HG02852 (cell line): ENCODE measurements around the gene PERM1.
"Not testable (repeated sequence)": the region's sequence is repeated elsewhere in the genome, so short reads cannot be mapped to it uniquely, and the experiment has no call there.

Source experiments
- ATAC-seq: cut with Tn5 transposase; IDR thresholded peaks from one replicate; pipeline ENCODE4 v1.9.1; 2021; ENCODE audit warnings: mild to moderate bottlenecking, moderate library complexity; ENCODE audit not compliant: unreplicated experiment

PERM1 gene

DNA sequence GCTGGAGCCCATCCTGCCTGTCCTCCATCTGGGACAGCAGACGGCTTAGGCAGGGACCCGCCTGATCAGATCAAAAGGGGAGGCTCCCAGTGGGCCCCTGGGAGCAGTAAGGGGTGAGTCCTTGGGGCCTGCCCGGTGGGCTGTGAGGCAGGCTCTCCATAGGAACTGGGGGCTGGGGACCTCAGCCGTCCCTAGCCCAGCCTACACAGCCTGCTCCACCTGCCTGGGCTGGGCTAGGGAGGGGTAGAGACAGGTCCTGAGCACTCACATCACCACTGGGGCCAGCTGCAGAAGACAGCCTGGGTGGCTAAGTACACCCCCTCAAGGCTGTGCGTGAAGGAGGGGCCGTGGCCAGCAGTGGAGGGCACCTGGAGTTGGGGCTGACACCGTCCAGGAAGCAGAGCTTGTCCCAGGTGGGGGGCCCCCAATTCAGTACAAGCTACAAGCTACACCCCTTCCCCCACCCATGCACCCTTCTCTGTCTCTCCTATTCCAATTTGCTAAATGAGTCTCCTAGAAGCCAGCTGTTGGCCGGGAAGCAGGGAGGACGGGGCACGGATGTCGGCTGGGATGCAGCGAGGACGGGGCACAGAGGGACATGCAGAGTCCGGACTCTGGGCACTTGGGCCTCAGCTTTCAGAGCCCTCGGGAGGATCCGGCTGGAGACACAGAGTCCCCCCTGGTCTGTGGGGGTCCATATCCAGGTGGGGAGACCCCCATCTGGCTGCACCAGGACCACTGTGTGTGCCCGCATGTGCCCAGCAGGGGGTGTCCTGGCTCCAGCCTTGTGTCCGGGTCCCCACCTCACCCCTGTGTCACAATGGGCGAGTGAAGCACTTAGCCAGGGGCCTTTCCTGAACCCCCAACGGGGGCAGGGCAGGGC, 33.1 kb upstream of the PERM1 start:
- no peak for ATAC-seq

DNA sequence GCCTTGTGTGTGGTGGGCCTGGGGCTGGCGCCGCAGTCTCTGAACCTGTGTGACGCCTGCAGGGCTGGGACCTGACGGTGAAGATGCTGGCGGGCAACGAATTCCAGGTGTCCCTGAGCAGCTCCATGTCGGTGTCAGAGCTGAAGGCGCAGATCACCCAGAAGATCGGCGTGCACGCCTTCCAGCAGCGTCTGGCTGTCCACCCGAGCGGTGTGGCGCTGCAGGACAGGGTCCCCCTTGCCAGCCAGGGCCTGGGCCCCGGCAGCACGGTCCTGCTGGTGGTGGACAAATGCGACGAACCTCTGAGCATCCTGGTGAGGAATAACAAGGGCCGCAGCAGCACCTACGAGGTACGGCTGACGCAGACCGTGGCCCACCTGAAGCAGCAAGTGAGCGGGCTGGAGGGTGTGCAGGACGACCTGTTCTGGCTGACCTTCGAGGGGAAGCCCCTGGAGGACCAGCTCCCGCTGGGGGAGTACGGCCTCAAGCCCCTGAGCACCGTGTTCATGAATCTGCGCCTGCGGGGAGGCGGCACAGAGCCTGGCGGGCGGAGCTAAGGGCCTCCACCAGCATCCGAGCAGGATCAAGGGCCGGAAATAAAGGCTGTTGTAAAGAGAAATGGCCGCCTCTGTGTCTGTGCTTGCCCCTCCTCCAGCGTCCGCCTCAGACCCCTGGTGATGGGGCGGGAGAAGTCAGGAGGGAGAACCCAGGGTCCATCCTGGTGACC, 32.2 kb upstream of the PERM1 start:
- ATAC-seq, result no peak

DNA sequence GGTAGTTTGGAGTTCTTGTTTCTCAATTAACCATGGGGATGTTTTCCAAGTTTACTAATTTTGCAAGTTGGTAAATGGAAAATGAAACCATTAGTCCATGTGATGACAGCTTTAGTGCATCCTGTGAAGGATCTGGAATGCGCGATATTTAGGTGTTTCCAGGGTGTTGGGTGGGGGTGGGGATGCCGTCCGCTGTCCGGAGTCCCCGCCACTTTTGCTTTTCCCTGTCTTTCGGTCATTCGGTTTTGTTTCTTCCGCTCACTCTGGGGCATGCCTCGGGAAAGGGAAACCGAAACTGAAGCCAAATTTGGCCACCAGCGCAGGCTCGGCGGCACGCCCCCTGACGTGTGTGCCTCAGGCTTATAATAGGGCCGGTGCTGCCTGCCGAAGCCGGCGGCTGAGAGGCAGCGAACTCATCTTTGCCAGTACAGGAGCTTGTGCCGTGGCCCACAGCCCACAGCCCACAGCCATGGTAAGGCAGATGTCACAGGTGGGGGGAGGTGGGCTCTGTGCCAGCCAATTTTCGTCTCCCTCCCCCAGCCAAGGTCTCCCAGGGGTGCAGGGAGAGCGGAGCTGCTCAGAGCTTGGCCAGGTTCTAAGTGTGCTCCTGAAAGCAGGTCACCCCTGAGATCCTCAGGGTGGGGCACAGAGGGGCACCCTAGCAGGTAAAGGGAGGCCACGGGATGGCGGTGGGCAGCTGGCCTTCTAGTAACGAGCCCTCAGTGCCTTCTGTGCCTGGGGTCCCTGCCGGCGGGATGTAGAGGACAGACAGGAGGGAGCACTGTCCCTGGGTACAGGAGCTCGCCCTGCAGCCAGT, 31.4 kb upstream of the PERM1 start, which contains the start of gene ISG15:
Gene ISG15 (plus strand): TSS at position 393 of the 817 bp plus-strand sequence. CDS start 77 bp downstream, at position 470.
- peak; percentile 76 for ATAC-seq

DNA sequence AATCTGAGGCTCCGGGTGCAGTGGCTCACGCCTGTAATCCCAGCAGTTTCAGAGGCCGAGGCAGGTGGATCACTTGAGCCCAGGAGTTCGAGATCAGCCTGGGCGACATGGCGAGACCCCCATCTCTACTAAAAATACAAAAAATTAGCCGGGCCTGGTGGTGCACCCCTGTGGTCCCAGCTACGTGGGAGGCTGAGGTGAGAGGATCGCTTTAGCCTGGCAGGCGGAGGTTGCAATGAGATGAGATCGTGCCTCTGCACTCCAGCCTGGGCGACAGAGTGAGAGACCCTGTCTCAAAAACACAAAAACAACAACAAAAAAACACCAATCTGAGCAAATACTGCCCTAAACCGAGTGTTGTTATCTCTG, 30.8 kb upstream of the PERM1 start:
- ATAC-seq, result not testable (repeated sequence)

DNA sequence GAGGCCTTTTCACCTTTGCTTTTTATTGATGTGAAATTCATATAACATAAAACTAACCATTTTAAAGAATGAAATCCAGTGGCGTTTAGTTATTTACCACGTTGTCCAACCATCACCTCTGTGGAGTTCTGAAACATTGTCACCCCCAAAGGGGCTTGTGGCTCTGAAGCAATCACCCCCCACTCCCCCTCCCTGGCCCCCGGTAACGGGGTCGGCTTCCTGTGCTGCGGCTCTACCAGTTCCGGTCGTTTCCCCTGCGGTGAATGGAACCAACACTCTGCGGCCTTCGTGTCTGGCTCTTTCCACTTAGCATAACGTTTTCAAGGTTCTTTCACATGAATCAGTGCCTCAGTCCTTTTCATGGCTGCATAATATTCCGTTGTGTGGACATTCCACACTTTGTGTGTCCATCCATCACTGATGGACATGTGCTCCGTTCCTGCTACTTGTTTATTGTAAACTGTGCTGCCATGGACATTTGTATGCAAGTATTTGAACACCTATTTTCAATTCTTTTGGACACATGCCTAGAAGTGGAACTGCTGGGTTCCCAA, 29.6 kb upstream of the PERM1 start:
- no peak for ATAC-seq

DNA sequence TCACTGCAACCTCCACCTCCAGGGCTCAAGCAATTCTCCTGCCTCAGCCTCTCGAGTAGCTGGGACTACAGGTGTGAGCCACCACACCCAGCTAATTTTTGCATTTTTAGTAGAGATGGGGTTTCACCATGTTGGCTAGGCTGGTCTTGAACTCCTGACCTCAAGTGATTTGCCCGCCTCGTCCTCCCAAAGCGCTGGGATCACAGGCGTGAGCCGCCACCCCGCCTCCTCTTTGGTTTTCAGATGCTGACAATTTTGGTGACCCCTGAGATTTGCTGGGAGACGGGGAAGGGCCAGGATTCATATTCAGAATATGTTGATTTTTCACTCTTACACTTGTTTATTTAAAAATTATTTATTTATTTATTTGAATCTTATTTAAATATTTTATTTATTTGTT, 28.2 kb upstream of the PERM1 start:
- not testable (repeated sequence) for ATAC-seq

DNA sequence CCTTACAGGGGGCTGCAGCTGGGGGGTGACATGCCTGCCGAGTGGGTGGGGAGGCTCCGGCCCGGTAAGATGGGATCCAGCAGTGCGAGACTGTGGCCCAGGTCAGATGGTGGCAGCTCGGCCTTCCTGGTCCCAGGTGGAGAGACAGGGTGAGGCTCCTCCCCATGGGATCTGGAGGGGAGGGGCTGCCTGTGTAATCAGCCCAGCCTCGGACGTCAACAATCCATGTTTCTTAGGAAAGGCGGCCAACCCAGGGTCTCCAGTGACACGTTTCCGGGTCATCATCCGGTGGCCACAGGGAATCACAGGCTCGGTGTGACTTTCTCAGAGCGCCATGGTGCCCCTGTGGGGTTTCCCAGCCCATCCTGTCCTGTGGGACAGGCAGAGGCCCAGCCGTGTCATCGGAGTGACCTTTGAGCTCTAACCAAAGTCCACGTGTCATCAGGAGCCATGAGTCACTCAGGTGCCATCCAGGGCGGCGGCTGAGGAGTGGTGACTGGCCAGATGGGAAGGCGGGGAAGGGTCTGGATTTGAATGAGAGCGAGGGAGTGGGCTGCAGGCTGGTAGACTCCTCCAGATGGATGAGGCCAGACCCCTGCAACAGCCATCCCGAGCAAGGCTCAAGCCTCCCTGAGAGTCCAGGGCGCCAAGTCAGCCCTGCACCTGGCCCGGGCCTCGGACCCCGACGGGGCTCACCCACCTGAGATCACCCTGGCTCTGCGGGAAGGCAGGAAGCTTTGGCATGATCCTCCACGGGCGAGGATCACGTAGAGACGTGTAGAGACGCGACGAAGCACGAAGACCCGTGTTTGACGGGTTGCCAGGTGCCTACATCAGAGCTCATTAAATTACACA, 24.6 kb upstream of the PERM1 start:
- no peak for ATAC-seq

DNA sequence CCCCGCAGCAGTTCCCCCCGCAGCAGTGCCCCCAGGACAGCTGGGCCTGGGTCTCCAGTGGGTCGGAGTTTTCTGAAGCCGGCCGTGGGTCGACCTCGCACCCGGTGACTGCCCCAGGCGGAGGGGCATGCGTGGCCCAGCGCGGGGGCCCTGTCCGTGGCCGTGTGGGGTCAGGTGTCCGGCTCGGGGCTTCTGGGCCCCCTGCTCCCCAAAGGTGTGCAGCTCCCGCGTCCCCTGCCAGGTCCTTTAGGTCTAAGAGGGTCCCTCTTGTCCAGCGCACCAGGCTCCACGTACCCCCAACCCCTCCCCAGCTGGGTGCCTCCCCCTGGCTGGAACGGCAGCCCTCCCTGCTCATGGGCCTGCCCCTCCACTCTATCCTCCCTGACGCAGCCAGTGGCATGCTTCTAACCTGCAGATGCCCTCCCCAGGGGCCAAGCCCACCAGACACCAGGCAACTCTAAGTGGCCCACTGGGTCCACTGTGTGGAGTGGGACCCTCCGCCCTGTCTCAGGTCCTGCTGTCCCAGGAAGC, 23.9 kb upstream of the PERM1 start:
- ATAC-seq, result no peak

DNA sequence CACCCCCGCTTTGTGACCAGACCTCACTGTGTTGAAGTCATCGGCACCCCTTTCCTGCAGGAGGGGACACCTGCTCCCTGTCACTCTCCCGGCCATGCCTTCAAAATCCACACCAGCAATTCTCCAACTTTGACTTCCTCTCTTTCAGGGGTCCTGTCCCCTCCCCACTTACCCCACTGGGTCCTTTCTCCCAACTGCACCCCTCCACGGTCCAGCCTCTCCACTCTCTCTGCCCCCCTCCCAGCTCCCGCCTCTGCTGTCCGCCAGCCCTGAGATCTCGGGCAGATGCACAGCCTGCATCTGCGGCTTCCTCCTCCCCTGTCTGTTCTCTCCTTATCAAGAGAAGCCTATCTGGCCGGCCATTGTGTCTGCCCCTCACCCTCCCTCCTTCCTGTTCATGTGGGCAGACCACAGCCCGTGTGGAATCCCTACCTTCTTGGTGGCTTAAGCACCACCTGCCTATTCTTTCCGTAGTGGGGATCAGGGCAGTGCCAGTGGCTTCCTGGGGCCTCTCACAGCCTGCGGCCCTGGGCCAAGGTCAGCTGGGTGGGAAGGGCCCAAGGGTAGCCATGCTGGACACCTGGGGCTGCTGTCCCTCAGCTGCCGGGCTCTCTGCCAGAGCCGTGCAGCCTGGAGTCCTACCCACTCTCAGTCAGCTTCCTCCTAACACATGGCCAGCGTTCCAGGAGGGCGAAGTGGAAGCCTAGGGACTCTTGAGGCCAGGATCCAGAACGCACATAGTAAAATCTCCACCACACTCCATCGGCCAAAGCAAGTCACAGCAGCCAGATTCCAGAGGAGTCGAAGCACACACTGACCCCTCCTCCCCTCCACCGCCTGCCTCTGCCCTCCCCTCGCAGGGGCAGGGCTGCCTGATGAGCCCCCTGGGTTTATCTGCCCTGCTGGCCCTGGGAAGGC, 23.1 kb upstream of the PERM1 start:
- ATAC-seq, result no peak

DNA sequence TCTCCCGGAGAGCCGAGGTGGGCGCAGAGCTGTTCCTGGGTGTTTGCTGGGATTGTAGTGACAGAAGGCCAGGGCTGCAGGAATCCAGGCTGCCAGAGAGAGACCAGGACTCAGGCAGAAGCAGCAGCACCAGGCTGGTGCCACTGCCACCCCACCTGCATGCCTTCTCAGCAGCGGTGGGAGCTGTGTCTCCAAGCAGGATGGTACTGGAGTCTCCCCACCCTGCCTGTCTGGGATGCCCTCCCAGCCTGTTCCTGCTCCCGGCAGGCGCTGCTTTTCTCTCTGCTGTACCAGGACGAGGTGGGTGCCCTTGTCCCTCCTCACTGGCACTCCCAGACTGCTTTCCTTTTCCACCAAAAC, 22.5 kb upstream of the PERM1 start:
- no peak for ATAC-seq

DNA sequence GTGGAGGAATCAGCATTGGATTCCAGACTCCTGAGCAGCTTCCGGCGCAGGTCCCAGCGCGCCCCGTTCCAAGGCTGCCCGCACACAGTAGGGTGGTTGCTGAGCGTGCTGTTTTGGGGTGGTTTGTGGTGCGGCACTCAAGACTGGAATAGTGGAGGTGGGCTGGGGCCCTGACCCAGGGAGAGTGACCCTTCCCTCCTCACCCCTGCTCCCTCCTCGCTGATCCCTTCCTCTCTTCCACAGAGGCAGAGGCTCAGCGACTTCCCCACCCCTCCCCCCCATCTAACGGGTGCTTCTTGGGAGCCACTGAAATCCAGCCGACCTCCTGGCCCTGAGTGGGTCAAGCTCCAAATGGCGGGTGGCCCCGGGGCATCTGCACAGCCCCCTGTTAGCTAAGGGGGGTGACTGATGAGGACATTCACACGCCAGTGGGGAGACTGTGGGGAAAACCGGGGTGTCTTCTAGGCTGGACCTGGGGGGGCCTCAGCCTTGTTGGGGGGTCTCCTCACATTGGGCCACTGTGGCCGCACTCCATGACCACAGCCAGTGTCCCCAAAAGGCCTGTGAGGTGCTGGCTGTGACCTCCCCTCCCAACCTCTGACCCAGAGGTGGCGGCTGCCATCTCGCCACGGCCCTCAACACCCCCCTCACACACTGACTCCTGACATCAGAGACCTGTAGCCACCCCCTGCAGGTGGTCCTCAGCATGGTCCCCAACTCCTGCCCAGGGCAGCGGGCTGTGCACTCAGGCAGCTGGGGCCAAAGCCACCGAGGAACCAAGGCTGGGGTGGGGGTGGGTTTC, 21.9 kb upstream of the PERM1 start:
- ATAC-seq, result no peak

DNA sequence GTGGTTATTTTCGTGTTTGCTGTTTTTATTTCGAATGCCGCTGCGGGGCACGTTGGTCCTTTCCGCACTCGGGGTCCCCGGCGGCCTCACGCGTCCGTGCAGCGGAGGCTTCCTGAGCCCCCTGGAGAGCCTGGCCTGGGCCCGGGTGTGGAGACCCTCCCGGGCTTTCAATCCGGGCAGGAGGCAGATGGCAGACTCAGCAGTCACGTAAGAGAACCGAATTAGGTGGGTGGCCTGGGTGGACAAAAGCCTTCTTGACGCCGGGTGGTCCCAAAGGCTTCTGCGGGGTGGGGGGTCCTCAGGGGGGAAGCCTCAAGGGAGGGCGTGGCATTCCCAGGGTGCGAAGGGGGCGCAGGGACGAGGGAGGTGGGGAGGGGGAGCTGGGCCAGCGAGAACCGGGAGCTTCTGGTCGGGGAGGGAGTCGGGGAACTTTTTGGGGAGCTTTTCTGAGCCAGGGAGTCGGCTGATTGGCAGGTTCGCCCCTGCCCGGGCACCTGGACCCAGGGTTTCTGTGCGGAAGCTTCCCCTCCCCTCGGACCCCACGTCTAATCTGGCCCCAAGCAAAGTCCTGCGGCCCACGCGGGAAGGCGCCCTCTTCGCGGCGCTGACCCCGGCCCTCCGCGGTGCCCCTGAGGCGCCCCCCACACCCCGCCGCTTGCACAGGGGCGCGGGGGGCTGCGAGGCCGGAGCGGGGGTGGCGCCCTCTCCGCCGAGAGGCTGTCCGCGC, 19.3 kb upstream of the PERM1 start:
- ATAC-seq, result no peak

DNA sequence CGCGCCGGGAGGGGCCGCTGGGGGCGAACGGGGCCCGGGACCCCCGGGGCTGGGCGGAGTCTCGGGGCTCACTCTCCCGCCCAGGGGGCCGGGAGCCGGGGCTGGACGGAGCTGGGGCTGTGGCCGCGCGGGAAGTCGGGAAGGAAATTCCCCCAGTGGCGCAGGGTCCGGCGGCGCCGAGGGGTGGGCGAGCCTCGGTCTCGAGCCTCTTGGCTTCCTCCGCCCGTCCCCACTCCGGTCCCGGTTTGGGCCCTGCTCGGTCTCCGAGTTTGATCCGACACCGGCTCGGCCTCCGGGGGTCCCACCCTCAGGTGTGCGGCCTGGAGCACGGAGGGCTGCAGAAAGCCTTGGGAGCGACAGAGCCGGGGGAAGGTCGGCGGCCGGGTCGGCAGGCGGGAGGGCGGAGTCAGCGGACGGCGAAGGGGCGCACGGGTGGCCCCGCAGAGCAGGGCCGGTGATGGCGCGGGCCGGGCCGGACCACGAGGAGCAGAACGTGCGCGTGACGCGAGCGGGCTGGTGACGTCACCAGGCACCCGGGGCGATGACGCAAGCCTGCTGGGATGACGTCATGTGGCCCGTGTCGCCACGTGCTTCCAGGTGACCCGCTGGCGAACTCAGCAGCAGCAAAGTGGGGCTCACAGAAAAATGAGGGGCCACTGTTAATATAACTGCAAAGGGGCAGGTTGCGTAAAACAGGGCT, 18.6 kb upstream of the PERM1 start:
- no peak for ATAC-seq

DNA sequence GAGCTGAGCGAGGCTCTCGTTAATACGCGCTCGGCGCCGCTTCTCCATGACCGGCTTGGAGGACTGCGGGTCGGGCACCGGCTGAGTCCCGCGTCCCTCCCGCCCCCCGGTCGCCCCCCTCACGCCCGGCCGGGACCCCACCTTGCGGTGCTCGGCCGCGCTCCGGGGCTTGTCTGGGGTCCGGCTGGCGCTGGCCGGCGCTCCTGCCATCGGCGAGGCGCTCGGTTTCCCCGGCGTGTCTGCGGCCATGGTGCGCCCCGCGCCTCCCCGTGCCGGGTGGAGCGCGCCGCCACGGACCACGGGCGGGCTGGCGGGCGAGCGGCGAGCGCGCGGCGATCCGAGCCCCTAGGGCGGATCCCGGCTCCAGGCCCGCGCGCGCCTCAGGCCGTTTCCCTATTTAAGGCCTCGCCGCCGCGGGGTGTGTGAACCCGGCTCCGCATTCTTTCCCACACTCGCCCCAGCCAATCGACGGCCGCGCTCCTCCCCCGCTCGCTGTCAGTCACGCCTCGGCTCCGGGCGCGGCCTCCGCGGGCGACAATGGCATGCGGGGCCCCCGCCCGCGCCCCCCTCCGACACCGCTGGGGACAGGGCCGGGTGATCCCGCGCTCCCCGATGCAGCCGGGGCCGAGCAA, 17.9 kb upstream of the PERM1 start, which contains the start of gene HES4:
Gene HES4 (minus strand): TSS at position 373 of the 632 bp plus-strand sequence. CDS start 124 bp downstream, at position 249.
- ATAC-seq, result no peak

DNA sequence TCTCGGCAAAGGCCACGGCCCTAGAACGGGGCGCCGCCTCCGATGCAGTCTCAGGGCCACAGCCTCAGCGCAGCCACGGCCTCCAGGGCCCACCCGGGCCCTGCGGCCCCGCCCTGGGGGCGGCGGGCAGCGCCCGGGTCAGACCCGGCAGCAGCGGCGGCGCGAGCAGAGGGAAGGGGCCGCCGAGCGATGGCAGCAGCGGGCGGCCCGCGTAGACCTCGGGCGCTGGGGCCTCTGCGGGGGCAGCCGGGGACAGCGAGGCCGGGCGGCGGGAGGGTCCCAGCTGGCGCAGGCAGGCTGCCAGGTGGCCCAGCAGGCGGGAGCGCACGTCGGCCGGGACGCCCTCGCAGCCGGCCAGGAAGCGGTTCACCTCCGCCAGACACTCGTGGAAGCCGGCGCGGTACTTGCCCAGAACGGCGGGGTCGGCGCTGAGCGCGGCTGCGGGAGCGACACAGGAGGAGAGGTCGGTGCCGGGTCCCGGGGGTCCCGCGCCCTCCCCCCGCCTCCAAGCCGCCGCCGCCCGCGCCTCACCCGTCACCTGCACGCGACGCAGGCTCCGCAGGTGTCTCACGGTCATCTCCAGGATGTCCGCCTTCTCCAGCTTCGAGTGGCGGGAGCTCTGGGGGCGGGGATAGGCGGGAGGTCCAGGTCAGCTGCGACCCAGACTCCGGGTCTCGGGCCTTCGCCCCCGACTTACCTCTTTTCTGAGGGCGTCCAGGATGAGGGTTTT, 17.3 kb upstream of the PERM1 start:
- ATAC-seq, result no peak

DNA sequence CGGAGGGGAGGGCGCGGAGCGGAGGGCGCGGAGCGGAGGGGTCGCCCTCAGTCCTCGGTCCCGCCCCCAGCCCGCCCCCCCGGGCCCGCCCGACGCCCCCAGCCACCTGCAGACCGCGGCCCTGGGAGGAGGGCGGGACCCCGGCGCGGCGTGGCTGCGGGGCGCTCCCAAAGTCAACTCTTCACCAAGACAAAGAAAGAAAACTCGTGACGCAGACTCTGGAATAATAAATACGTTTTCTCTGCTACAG, 16.8 kb upstream of the PERM1 start:
- ATAC-seq, result no peak
